ENCODE measurements around the gene SPTLC2.
"Not testable (repeated sequence)": the region's sequence is repeated elsewhere in the genome, so short reads cannot be mapped to it uniquely, and the experiment has no call there.

The SPTLC2 gene

GRCh38 chr14:77544571-77544970 lies 71.9 kb downstream of the SPTLC2 start:
- no peak for DNase-seq

- no peak for DNase-seq
Observed at GRCh38 chr14:77543637-77544334, 72.7 kb downstream of the SPTLC2 start.

GRCh38 chr14:77543240-77543551 lies 73.2 kb downstream of the SPTLC2 start:
- no peak for DNase-seq

- no peak for DNase-seq
Observed at GRCh38 chr14:77542421-77543239, 73.8 kb downstream of the SPTLC2 start.

GRCh38 chr14:77541905-77542304 lies 74.5 kb downstream of the SPTLC2 start:
- no peak for DNase-seq

- DNase-seq, result not testable (repeated sequence)
Observed at GRCh38 chr14:77536951-77537350, 79.5 kb downstream of the SPTLC2 start.

- no peak for DNase-seq
Observed at GRCh38 chr14:77531071-77531470, 85.4 kb downstream of the SPTLC2 start.

- DNase-seq, result no peak
Observed at GRCh38 chr14:77529963-77530362, 86.5 kb downstream of the SPTLC2 start.

- DNase-seq, result no peak
Observed at GRCh38 chr14:77529213-77529612, 87.2 kb downstream of the SPTLC2 start.

- DNase-seq, result not testable (repeated sequence)
Observed at GRCh38 chr14:77528701-77529100, 87.7 kb downstream of the SPTLC2 start.

- no peak for DNase-seq
Observed at GRCh38 chr14:77526266-77526665, 90.2 kb downstream of the SPTLC2 start.

- DNase-seq, result no peak
Observed at GRCh38 chr14:77524536-77524935, 91.9 kb downstream of the SPTLC2 start.

- no peak for DNase-seq
Observed at GRCh38 chr14:77523109-77523508, 93.3 kb downstream of the SPTLC2 start.

GRCh38 chr14:77520555-77520954 lies 95.9 kb downstream of the SPTLC2 start:
- no peak for DNase-seq

GRCh38 chr14:77516126-77516525 lies 100.3 kb downstream of the SPTLC2 start:
- DNase-seq, result no peak

GRCh38 chr14:77511486-77512162 lies 104.8 kb downstream of the SPTLC2 start:
- DNase-seq, result no peak

- no peak for DNase-seq
Observed at GRCh38 chr14:77509366-77509765, 107.1 kb downstream of the SPTLC2 start.

- DNase-seq, result no peak
Observed at GRCh38 chr14:77508876-77509275, 107.6 kb downstream of the SPTLC2 start.

- no peak for DNase-seq
Observed at GRCh38 chr14:77508249-77508648, 108.2 kb downstream of the SPTLC2 start.

- DNase-seq, result no peak
Observed at GRCh38 chr14:77507762-77508161, 108.7 kb downstream of the SPTLC2 start.

- no peak for DNase-seq
Observed at GRCh38 chr14:77505031-77505430, 111.4 kb downstream of the SPTLC2 start.

GRCh38 chr14:77503138-77503537 lies 113.3 kb downstream of the SPTLC2 start:
- DNase-seq, result no peak

- DNase-seq, result no peak
Observed at GRCh38 chr14:77502109-77502782, 114.2 kb downstream of the SPTLC2 start.
